NCI-H2171 treated with DMSO at 0.1 percent for 48 hours (cell line): ENCODE measurements around the gene RNF217.
"Not testable (repeated sequence)": the region's sequence is repeated elsewhere in the genome, so short reads cannot be mapped to it uniquely, and the experiment has no call there.

Experiments
- DNase-seq: peaks from one replicate; lab custom pipeline; 2025; lab: John Stamatoyannopoulos, UW

RNF217 gene

GRCh38 chr6:125050663-125051318, 88.6 kb downstream of the RNF217 start:
- DNase-seq: peak; percentile 58

DNA sequence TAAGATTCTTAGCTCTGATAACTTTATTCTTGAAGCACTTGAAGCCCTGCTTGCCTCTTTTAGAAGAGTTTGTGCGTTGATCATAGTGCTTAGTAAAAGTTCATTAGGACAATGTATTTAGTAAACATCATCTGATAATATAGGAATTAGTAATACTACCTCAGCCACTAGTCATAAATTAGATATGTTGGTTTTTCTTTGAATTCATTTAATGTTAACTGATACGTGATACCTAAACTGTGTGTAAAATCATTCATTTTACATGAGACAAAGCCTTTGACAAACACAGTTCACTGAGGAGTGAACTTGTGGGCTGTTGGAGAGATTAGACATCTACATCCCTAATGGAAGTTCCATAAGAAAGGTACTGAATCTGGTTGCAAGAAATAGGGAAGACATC, 91.6 kb downstream of the RNF217 start:
- DNase-seq: no peak

GRCh38 chr6:125054331-125054730, 92.1 kb downstream of the RNF217 start:
- DNase-seq: no peak

DNA sequence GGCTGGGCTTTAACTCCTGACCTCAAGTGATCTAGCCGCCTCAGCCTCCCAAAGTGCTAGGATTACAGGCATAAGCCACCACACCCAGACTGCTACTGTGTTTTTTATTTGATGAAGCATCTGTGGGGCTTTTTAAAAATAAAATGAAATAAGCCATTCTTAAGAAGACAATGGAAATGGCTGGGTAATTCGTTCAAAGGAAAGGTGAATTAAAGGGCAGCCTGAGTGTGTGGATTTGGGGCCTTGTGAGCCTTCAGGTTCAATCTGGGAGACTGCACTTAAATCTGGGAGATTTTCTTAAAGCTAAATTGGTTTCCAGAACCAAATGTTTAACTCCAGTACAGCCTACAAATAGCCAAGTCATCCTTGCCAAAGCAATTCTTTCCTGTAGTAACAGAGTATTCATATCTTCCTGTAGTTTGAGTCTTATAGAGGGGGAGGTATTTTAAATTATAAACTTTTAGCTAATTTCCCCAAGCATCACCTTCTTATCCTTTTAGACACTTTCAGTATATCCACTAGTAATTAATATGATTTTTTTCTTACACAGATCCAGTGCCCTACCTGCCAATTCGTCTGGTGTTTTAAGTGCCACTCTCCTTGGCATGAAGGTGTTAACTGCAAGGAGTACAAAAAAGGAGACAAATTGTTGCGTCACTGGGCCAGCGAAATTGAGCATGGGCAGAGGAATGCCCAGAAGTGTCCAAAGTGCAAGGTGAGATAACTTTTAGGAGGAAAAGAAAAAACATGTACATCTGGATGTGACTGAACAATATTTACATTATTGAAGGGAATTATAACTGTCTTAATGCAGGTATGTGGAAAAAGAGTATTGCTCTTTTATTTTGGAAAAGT, 95.4 kb downstream of the RNF217 start:
- no peak for DNase-seq

DNA sequence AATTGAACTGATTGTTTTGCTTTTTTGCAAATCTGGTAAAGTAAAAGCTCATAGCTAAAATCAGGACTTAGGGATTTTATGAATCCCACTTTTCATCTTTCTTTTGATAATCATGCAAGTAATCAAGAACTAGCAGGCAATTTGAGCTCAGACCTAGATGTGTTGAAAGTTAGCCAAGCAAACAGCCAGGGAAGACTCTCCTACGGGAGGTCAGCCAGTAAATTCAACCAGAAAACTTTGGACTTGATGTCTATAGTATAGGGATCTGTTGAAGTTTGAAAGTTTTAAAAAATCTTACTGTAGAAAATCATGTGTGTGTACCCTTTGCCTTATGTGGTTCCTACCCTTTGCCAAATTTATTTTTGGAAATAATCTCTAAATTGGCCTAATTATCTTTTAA, 96.3 kb downstream of the RNF217 start:
- DNase-seq: no peak

DNA sequence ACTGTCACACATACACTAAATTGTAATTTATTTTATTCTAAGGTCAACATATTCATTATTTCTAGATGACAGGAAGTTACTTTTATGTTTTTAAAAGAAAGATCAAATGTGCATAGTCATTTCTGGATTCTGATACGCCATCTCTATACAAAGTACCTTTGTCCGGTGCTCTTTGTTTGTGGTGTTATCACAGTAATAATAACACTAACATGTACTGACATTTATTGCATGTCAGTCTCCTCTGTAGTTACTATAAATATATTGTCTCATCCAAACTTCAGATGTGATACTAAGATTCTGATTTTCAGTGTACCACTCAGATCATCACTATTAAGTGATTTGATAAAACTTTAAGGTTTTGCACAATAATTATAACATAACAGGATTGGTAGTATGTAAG, 101.1 kb downstream of the RNF217 start:
- DNase-seq: no peak

DNA sequence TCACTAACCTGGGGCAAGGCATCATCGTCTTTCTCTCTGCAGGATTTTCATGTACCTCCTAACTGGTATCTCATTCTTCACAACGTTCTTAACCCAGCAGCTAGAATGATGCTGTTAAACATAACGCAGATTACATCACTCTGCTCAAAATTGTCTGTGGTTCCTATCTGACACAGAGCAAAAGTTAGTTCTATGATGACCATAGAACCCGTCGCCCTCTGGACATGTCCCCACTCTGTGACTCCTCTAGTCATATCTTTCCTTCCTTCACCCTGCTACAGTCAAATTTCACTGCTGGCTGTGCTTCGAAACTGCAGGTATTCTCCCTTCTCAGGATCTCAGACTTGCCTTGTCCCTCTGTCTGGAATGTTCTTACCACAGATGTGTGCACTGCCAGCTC, 103.9 kb downstream of the RNF217 start:
- DNase-seq: no peak

DNA sequence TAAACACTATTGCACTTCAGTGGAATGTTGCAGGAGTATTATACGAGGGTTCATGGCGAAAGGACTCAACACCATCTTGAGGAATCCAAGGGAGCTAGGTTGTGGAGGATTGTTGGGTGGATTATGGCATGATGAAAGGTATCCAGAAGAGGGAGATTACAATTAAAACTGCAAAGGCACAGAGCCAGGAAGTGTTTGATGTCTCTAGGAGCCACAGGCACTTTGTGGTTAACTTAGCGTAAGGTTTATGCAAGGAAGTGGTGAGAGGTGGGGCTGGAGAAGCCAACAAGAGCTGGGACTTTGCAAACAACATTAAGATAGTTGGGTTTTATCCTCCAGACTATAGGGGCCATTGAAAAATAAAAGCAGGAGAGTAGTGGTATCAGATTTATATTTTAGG, 104.7 kb downstream of the RNF217 start:
- no peak for DNase-seq

- DNase-seq: no peak
These were observed 105.3 kb downstream of the RNF217 start for GRCh38 chr6:125067552-125067951.

GRCh38 chr6:125073071-125073470, 110.8 kb downstream of the RNF217 start:
- DNase-seq: no peak

DNA sequence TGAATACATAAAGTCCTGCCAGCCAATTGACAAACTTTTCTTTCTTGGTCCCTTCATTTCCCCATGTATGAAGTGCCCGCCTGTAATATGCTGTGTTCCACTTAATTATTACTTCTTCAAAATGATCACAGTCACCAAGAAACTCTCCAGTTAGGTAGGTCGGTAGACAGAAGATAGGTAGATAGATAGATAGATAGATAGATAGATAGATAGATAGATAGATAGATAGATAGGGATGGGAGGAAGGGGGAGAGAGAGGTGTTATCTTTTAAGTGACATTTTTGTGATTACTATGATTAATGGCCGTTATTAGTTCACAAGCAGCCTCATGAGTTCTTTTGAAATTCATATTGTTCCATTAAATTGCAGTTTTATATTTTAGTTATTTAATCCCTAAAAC, 111.9 kb downstream of the RNF217 start:
- DNase-seq: no peak

GRCh38 chr6:125075073-125075472, 112.8 kb downstream of the RNF217 start:
- not testable (repeated sequence) for DNase-seq

GRCh38 chr6:125075741-125076481, 113.7 kb downstream of the RNF217 start:
- DNase-seq: no peak

GRCh38 chr6:125076482-125076742, 114.2 kb downstream of the RNF217 start:
- no peak for DNase-seq

DNA sequence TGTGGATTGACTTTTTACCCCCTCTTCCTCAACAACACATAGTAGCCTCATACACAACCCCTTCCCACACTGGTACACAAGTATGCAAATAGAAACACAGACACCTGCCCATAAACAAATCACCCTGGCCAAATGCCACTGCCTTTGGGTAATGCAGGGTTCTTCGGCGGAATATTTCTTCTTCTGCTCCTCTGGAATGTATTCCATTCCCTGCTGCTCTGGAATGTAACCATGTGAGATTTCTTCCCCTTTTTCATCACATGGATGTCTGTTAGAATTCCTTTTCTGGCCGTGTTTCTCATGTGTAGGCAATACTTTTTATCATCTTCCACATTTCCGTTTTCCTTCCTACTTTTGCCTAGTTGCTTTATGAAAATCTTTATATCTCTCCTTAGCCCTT, 115.2 kb downstream of the RNF217 start:
- no peak for DNase-seq

DNA sequence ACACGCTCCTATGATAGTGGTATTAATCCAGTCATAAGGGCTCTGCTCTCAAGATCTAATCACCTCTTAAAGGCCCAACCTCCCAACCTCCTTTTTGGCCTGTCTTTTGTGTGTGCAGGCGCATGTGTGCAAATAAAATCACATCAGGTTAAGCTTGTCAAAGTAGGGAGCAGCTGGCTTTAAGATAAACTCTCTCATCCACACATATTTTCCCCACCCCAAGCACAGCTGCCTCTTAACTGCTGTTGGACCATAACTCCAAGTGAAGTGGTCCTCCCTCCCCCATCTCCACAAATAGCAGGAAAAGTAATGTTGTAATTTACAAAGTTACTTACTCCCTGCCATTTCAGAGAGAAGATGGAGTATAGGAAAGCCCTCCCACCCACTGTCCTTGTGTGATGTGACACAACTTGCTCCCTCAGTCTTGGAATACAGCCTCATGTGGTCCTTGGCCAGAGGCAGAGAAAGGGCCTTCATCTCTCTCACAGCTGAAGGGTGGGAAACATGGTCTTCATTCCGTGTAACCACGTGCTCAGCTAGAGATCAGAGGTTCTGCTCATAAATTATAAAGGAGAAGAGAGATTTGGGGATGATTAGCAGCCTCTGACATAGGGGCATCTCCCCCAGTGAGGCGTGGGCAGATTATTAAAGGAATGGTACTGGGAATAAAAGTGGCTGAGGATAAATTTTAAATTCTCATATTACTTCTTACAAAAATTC, 116.5 kb downstream of the RNF217 start:
- DNase-seq: no peak

GRCh38 chr6:125082908-125083683, 120.9 kb downstream of the RNF217 start:
- no peak for DNase-seq

- DNase-seq: no peak
These were observed 121.4 kb downstream of the RNF217 start for GRCh38 chr6:125083684-125083990.

- no peak for DNase-seq
These were observed 124.5 kb downstream of the RNF217 start for GRCh38 chr6:125086716-125087115.

DNA sequence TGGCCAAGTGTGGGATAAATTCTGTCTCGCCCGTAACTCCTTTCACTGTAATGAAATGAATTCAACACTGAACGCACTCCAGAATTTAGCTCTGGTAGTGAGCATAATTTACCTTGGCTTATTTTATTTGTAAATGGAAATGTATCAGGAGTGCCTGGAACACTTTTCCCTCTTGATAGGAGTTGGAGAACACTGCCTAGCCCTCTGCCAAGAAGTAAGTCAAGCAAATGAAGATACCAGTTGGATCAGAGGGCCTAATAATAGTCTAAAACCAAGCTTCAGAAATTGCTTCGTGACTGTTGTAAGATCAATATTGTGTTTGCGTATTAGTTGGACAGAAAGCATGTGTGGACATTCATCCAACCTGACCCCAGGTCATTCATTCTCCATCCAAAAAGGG, 126.7 kb downstream of the RNF217 start:
- no peak for DNase-seq

- no peak for DNase-seq
These were observed 132.3 kb downstream of the RNF217 start for GRCh38 chr6:125094563-125094962.
